HG02623 (cell line): ENCODE data around the gene TRNT1.

ENCODE experiments used
- ATAC-seq: cut with Tn5 transposase; IDR thresholded peaks from one replicate; pipeline ENCODE4 v1.9.1; 2021; ENCODE audit warnings: moderate library complexity; ENCODE audit not compliant: unreplicated experiment

Gene TRNT1

GRCh38 chr3:3177861-3178497 is 51.2 kb downstream of the TRNT1 start:
- ATAC-seq = no peak

GRCh38 chr3:3178498-3179328 is 52.0 kb downstream of the TRNT1 start:
- ATAC-seq = no peak

- ATAC-seq = peak; percentile 98
Measured at GRCh38 chr3:3179407-3180094, 52.8 kb downstream of the TRNT1 start, which contains the start of gene CRBN. TSS of gene CRBN (minus strand) at chr3:3179691. CDS start at chr3:3179687, 4 bp downstream.

- no peak for ATAC-seq
Measured at GRCh38 chr3:3180456-3180855, 53.7 kb downstream of the TRNT1 start.

GRCh38 chr3:3184876-3185275 is 58.1 kb downstream of the TRNT1 start:
- no peak for ATAC-seq

GRCh38 chr3:3189102-3189727 is 62.5 kb downstream of the TRNT1 start:
- ATAC-seq = no peak

GRCh38 chr3:3189961-3190360 is 63.2 kb downstream of the TRNT1 start:
- no peak for ATAC-seq

- no peak for ATAC-seq
Measured at GRCh38 chr3:3191675-3192285, 65.0 kb downstream of the TRNT1 start.

GRCh38 chr3:3192286-3192675 is 65.5 kb downstream of the TRNT1 start:
- ATAC-seq = no peak

- ATAC-seq = no peak
Measured at GRCh38 chr3:3194861-3195260, 68.1 kb downstream of the TRNT1 start.

GRCh38 chr3:3196148-3196861 is 69.6 kb downstream of the TRNT1 start:
- no peak for ATAC-seq
